GM13976 (cell line): ENCODE results near the gene TNXB.

Source experiments
- DNase-seq: peaks from one replicate; pipeline ENCODE4 v3.0.0; 2012; ENCODE audit warnings: low spot score
- CTCF ChIP-seq: IDR thresholded peaks from 2 replicates; pipeline ENCODE4 v1.5.1; 2012; ENCODE audit warnings: borderline replicate concordance, mild to moderate bottlenecking; ENCODE audit not compliant: insufficient read depth; ENCODE audit errors: extremely low read depth, missing control alignments, control extremely low read depth
- in situ Hi-C: fragments of 300-500 bp; cut with MboI; formaldehyde crosslinking; loops from one replicate; pipeline ENCODE4 v1.12.0; 2022; ENCODE audit warnings: low sequenced_read_pairs, mixed read lengths, inconsistent platforms; ENCODE audit not compliant: unreplicated experiment

Gene TNXB

GRCh38 chr6:32109114-32109764, at the start of gene TNXB:
TNXB (minus strand) TSS chr6:32109338; CDS start chr6:32098198, 11,140 bp downstream.
- in situ Hi-C loops: no loop called here
- TF ChIP-seq CTCF: no peak
- no peak for DNase-seq

GRCh38 chr6:32158052-32158451, 48.9 kb upstream of the TNXB start:
- no peak for TF ChIP-seq CTCF
- in situ Hi-C loops: no loop called here
- no peak for DNase-seq

- in situ Hi-C loops: no loop called here
- no peak for TF ChIP-seq CTCF
- no peak for DNase-seq
Measured at GRCh38 chr6:32156891-32157290, 47.8 kb upstream of the TNXB start.

GRCh38 chr6:32154514-32155161, 45.5 kb upstream of the TNXB start:
- TF ChIP-seq CTCF: peak; percentile 70
- peak; percentile 90 for DNase-seq
- in situ Hi-C loops: no loop called here

GRCh38 chr6:32153564-32154513, 44.7 kb upstream of the TNXB start, which contains the start of gene PPT2:
PPT2 (plus strand) TSS chr6:32154141; CDS start chr6:32154595, 454 bp downstream.
- TF ChIP-seq CTCF: no peak
- DNase-seq: peak; percentile 84
- in situ Hi-C loops: no loop called here

GRCh38 chr6:32152769-32153563, 43.8 kb upstream of the TNXB start:
- no peak for DNase-seq
- TF ChIP-seq CTCF: no peak
- in situ Hi-C loops: no loop called here
